Activated naive CD4-positive, alpha-beta T cell treated with anti-CD3 and anti-CD28 coated beads, Interleukin-2, amount 50 U/mL, for 16 hours (primary cell): Measurements from ENCODE around the gene GNA15.
"Not testable (repeated sequence)": the region's sequence is repeated elsewhere in the genome, so short reads cannot be mapped to it uniquely, and the experiment has no call there.

ENCODE experiments used
- DNase-seq: peaks from one replicate; pipeline ENCODE4 v3.0.0-alpha.2; 2020

GNA15 gene

GRCh38 chr19:3151563-3152418, 16.0 kb downstream of the GNA15 start:
- no peak for DNase-seq

GRCh38 chr19:3152419-3152780, 16.6 kb downstream of the GNA15 start:
- DNase-seq, result no peak

DNA sequence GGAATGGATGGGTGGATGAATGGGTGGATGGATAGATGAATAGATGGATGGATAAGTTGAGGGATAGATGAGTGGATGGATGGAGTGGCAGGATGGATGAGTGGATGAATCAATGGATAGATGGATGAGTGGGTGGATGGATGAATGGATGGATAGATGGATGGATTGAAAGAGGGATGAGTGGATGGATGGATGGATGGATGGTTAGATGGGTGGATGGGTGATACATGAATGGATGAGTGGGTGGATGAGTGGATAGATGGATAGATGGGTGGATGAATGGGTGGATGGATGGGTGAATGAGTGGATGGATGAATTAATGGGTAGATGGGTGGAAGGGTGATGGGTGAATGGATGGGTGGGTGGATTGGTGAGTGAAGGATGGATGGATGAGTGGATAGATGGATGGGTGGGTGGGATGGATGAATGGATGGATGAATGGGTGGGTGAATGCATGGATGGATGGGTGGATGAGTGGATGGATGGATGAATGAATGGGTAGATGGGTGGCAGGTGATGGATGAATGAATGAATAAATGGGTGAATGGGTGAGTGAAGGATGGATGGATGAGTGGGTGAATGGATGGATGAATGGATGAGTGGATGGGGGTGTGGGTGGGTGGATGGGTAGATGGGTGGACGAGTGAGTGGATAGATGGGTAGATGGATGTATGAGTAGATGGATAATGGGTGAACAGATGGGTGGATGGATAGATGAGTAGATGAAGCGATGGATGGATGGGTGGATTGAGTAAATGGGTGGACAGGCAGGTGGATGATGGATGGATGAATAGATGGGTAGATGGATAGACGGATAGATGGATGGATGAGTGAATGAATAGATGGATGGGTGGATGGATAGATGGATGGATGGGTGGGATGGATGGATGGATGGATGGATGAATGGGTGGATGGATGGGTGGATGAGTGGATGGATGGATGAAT, 17.7 kb downstream of the GNA15 start:
- no peak for DNase-seq

DNA sequence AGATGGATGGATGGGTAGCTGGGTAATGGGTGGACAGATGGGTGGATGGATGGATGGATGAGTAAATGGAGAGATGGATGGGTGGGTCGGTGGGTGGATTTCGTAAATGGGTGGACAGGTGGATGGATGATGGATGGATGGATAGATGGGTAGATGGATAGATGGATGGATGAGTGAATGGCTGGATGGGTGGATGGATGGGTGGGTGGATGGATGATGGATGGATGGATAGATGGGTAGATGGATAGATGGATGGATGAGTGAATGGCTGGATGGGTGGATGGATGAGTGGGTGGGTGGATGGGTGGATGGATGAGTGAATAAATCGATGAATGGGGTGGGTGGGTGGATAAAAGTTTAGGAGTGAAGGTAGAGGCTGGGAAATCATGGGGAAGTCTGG, 18.6 kb downstream of the GNA15 start:
- not testable (repeated sequence) for DNase-seq

GRCh38 chr19:3154957-3155736, 19.3 kb downstream of the GNA15 start:
- peak; percentile 72 for DNase-seq

GRCh38 chr19:3157096-3157845, 21.4 kb downstream of the GNA15 start:
- DNase-seq, result no peak

DNA sequence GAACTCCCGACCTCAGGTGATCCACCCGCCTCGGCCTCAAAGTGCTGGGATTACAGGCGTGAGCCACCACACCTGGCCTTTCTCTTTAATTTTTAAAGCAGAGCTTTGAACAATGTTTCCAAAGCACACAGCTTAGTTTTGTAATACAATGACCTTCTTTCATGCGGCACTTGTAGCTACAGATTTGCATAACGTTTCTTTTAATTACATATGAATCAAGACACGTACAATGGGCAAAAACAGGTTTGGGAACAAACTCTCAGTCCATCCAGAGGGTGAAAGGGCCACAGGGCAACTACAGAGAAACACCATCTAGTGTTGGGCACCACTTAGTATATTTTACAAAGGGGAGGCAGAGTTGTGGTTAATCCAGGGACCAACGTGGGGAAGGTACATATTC, 23.7 kb downstream of the GNA15 start:
- no peak for DNase-seq

- DNase-seq, result no peak
Observed at GRCh38 chr19:3160219-3160618, 24.4 kb downstream of the GNA15 start.

DNA sequence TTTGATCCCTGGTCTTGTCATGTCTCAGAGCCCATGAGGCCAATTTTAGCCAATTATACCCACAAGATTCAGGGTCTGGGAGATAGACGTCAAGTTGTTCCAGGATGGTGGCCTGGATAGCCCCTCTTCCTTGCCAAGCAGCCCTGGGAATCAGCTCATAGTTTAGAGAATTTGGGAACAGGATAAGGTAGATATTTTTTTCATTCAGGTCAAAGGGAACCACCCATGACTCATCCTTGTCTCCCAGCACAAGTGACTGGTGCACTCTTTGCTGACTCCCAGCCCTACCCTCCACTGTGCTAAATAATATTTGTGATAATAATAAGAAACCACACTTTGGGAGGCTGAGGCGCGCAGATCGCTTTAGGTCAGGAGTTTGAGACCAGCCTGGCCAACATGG, 25.6 kb downstream of the GNA15 start:
- DNase-seq, result no peak

DNA sequence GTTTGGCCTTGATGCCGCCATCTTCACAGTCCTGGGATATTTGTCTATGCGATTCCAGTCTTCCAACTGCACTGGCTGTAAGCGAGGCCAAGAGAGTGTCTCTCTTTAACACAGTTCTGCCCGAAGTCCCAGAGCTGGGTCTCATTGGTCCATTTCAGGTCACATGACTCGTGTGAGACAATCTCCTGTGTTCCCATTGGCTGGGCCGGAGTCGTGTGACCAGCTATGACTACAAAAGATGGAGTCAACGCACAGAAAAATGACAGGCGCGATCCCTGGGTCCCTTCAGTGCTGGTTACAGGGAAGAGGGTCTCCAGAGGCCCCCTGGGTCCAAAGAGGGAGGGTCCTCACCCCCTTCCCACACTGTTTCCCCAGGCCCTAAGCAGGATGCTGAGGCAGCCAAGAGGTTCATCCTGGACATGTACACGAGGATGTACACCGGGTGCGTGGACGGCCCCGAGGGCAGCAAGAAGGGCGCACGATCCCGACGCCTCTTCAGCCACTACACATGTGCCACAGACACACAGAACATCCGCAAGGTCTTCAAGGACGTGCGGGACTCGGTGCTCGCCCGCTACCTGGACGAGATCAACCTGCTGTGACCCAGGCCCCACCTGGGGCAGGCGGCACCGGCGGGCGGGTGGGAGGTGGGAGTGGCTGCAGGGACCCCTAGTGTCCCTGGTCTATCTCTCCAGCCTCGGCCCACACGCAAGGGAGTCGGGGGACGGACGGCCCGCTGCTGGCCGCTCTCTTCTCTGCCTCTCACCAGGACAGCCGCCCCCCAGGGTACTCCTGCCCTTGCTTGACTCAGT, 26.8 kb downstream of the GNA15 start:
- DNase-seq, result no peak

GRCh38 chr19:3163230-3163886, 27.5 kb downstream of the GNA15 start:
- DNase-seq, result peak; percentile 69

GRCh38 chr19:3163943-3164342, 28.1 kb downstream of the GNA15 start:
- no peak for DNase-seq

DNA sequence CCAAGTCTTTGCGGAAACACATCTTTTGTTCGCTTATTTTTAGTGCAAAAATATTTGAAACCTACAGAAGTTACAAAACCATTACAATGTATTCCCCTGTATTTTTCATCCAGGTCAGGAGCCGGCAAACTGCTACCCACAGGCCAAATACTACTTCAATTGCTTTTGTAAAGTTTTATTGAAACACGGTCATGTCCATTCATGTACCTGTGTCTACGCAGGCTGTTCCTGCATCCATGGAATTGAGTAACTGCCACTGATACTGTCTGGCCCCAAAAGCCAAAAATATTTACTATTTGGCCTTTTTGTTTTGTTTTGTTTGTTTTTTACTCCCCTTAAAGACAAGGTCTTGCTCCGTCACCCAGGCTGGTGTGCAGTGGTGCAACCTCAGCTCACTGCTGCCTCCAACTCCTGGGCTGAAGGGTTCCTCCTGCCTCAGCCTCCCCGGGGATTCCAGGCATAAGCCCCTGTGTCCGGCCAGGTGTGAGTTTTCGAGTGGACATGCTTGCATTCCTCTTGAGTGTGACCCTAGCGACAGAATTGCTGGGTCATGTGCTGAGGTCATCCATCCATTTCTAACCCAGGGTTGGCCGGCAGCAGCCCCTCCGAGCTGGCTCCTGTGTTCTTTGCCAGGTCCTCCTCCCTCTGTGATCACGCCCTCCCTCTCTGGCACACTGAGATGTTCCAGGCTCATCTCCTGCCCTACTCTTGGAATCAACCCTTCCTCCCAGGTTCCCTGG, 31.9 kb downstream of the GNA15 start:
- DNase-seq, result no peak

GRCh38 chr19:3171894-3172672, 36.2 kb downstream of the GNA15 start:
- DNase-seq, result no peak

DNA sequence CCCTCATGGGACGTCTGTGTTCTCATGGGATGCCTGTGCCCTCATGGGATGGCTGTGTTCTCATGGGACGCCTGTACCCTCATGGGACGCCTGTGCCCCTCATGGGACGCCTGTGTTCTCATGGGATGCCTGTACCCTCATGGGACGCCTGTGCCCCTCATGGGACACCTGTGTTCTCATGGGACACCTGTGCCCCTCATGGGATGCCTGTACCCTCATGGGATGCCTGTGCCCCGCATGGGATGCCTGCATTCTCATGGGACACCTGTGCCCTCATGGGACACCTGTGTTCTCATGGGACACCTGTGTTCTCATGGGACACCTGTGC, 36.8 kb downstream of the GNA15 start:
- DNase-seq, result not testable (repeated sequence)

- DNase-seq, result no peak
Observed at GRCh38 chr19:3175781-3176714, 40.2 kb downstream of the GNA15 start.

GRCh38 chr19:3176715-3177501, 41.1 kb downstream of the GNA15 start:
- DNase-seq, result peak; percentile 67
